Measurements from ENCODE around the gene HYPK. TPM values are rescaled to one million over a fixed set of nuclear protein-coding genes. Genes with fewer than 3 reads are reported as not detected.

Gene HYPK
- total RNA-seq = 10 to 100 TPM in 2 of 4 donors, 1 to 10 TPM in 2; 3.6 to 22.8 (median 10.4) TPM
- 10 to 100 TPM; 13.8 to 22.2 (median 14.7) TPM for polyA plus RNA-seq

GRCh38 chr15:43800286-43801141, at the start of gene HYPK:
TSS of gene HYPK (plus strand) at chr15:43800599. CDS start at chr15:43800623, 24 bp downstream.
- Histone ChIP-seq H3K27ac (peak within 1 kb of the TSS; percentile 88 to 91 (median 90)), H3K4me3 (peak within 1 kb of the TSS; percentile 68 to 85 (median 80)), H3K36me3 (peaks cover 0 to 76% (median 20%) of the 10 kb centered on the region in 4 donors), H3K27me3 (no peaks in the 10 kb centered on the region), H3K4me1 (peaks cover 0 to 44% (median 21%) of the 10 kb centered on the region in 4 donors), H3K9me3 (no peaks in the 10 kb centered on the region)
- TF ChIP-seq POLR2A (IDR thresholded peaks at IDR 0.05) (peak; percentile 48 to 80), POLR2AphosphoS5 (IDR thresholded peaks at IDR 0.05) (peak; percentile 70 to 89 (median 86)), EP300 (IDR thresholded peaks at IDR 0.05) (peak in 1 of 4 donors; percentile 54), CTCF (IDR thresholded peaks at IDR 0.05) (no peak)
- WGBS, 2 donors = 5 to 6% methylated on average over 44 of the region's 44 CpGs
- intact Hi-C loops (cut with DNase I) = no loop called here
- DNase-seq = peak; percentile 98

GRCh38 chr15:43751885-43752284, 48.5 kb upstream of the HYPK start:
- TF ChIP-seq CTCF (IDR thresholded peaks at IDR 0.05) = no peak
- TF ChIP-seq POLR2A (IDR thresholded peaks at IDR 0.05) = no peak
- TF ChIP-seq EP300 (IDR thresholded peaks at IDR 0.05) = no peak
- no peak for TF ChIP-seq POLR2AphosphoS5 (IDR thresholded peaks at IDR 0.05)
- intact Hi-C loops (cut with DNase I) = no loop called here
- no peak for DNase-seq
- 85 to 87% methylated on average over 6 of the region's 6 CpGs for WGBS, 2 donors
- Histone ChIP-seq H3K4me1 (peaks cover 0 to 60% (median 46%) of the 10 kb centered on the region in 4 donors), H3K9me3 (no peaks in the 10 kb centered on the region), H3K27ac (no peak overlapping the region), H3K4me3 (no peak overlapping the region), H3K27me3 (no peaks in the 10 kb centered on the region), H3K36me3 (peaks cover 0 to 40% (median 17%) of the 10 kb centered on the region in 4 donors)

GRCh38 chr15:43762824-43763223, 37.6 kb upstream of the HYPK start:
- H3K4me3 ChIP-seq = no peak overlapping the region
- intact Hi-C loops (cut with DNase I) = no loop called here
- H3K9me3 ChIP-seq = no peaks in the 10 kb centered on the region
- TF ChIP-seq POLR2A (IDR thresholded peaks at IDR 0.05) (no peak), CTCF (IDR thresholded peaks at IDR 0.05) (no peak), EP300 (IDR thresholded peaks at IDR 0.05) (no peak), POLR2AphosphoS5 (IDR thresholded peaks at IDR 0.05) (no peak)
- H3K36me3 ChIP-seq = peaks cover 35 to 100% (median 62%) of the 10 kb centered on the region in 4 donors
- no peaks in the 10 kb centered on the region for H3K27me3 ChIP-seq
- peak overlapping the region in 1 of 4 donors; percentile 46 for H3K27ac ChIP-seq
- no peaks in the 10 kb centered on the region for H3K4me1 ChIP-seq
- DNase-seq = no peak
- 78 to 79% methylated on average over 6 of the region's 6 CpGs for WGBS, 2 donors

- 80 to 86% methylated on average over 2 of the region's 2 CpGs for WGBS, 2 donors
- H3K36me3 ChIP-seq = peaks cover 41 to 100% (median 63%) of the 10 kb centered on the region in 4 donors
- H3K27me3 ChIP-seq = no peaks in the 10 kb centered on the region
- DNase-seq = no peak
- H3K4me1 ChIP-seq = no peaks in the 10 kb centered on the region
- H3K9me3 ChIP-seq = no peaks in the 10 kb centered on the region
- peak overlapping the region in 1 of 4 donors; percentile 46 for H3K27ac ChIP-seq
- H3K4me3 ChIP-seq = no peak overlapping the region
- intact Hi-C loops (cut with DNase I) = no loop called here
- TF ChIP-seq EP300 (IDR thresholded peaks at IDR 0.05) (no peak), POLR2A (IDR thresholded peaks at IDR 0.05) (no peak), CTCF (IDR thresholded peaks at IDR 0.05) (no peak)
Observed at GRCh38 chr15:43763819-43764446, 36.5 kb upstream of the HYPK start.
